GM19043 (cell line): ENCODE results near the gene STK17B.
"Not testable (repeated sequence)": the region's sequence is repeated elsewhere in the genome, so short reads cannot be mapped to it uniquely, and the experiment has no call there.

Experiments used
- ATAC-seq: cut with Tn5 transposase; IDR thresholded peaks from one replicate; pipeline ENCODE4 v1.9.1; 2021; ENCODE audit warnings: low read depth; ENCODE audit not compliant: unreplicated experiment

The STK17B gene

GRCh38 chr2:196119926-196120325, 51.5 kb downstream of the STK17B start:
- ATAC-seq, result no peak

GRCh38 chr2:196117214-196117705, 54.1 kb downstream of the STK17B start:
- ATAC-seq, result no peak

- ATAC-seq, result no peak
Measured at GRCh38 chr2:196113061-196113974, 58.1 kb downstream of the STK17B start.

GRCh38 chr2:196112418-196113034, 58.9 kb downstream of the STK17B start:
- no peak for ATAC-seq

GRCh38 chr2:196108604-196109003, 62.8 kb downstream of the STK17B start:
- ATAC-seq, result no peak

GRCh38 chr2:196105951-196106350, 65.4 kb downstream of the STK17B start:
- no peak for ATAC-seq

- ATAC-seq, result no peak
Measured at GRCh38 chr2:196104066-196104465, 67.3 kb downstream of the STK17B start.

GRCh38 chr2:196103626-196104025, 67.8 kb downstream of the STK17B start:
- ATAC-seq, result no peak

GRCh38 chr2:196101325-196101991, 69.9 kb downstream of the STK17B start:
- ATAC-seq, result peak; percentile 89

GRCh38 chr2:196099916-196100315, 71.5 kb downstream of the STK17B start:
- ATAC-seq, result no peak

GRCh38 chr2:196097864-196098660, 73.3 kb downstream of the STK17B start:
- no peak for ATAC-seq

- no peak for ATAC-seq
Measured at GRCh38 chr2:196096982-196097745, 74.2 kb downstream of the STK17B start.

GRCh38 chr2:196096264-196096663, 75.1 kb downstream of the STK17B start:
- no peak for ATAC-seq

GRCh38 chr2:196089448-196089847, 81.9 kb downstream of the STK17B start:
- ATAC-seq, result not testable (repeated sequence)

- no peak for ATAC-seq
Measured at GRCh38 chr2:196088203-196088602, 83.2 kb downstream of the STK17B start.

GRCh38 chr2:196086517-196087368, 84.6 kb downstream of the STK17B start:
- ATAC-seq, result no peak

GRCh38 chr2:196083601-196084000, 87.8 kb downstream of the STK17B start:
- no peak for ATAC-seq
